ENCODE measurements around the gene PECR.

PECR gene

DNA sequence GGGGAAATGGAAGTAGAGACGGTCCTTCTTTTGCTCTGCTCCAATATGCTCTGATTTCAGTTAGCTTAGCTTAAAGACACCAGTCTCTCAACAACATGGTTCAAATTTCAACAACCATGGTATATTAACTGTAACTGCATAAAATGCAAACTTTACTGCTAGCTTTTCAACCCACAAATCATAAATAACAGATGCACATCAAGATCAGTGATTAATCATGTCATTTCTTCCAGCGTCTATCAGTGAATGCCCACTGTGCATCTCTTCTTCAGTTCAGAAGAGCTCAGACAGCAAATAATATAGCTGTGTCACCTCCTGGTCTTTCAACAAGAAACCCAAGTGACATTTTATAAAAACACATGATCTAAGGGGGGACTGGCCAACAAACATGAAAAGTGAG lies 12.6 kb downstream of the PECR start:
- DNase-seq: no peak

- DNase-seq: no peak
Observed at GRCh38 chr2:216066230-216066629, 15.4 kb downstream of the PECR start.

- no peak for DNase-seq
Observed at GRCh38 chr2:216064665-216065064, 16.9 kb downstream of the PECR start.

DNA sequence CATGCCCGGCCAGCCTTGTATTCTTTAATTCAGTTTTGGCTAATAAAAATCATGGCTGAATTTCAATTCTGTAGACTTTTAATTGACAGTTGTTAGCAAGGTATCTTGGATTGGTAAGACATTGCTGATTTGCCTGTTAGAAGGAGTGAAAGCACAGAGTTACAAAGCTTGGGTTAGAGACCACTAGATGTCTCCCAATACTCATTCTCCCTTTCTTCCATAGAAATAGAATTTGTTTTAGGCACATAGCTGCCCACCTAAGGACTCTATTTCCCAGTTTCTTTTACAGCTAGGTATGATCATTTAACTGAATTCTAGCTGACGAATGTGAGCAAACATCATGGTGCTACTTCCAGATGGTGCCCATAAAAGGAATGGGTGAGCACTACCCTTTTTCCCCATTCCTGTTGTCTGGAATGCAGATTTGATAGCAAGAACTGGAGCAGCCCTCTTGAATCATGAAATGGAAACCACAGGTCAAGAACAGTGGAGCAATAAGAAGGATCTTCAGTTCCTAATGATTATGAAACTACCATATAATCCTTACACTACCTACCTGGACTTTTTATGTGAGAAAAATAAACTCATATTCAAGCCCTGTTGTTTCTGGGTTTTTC lies 17.5 kb downstream of the PECR start:
- no peak for DNase-seq

DNA sequence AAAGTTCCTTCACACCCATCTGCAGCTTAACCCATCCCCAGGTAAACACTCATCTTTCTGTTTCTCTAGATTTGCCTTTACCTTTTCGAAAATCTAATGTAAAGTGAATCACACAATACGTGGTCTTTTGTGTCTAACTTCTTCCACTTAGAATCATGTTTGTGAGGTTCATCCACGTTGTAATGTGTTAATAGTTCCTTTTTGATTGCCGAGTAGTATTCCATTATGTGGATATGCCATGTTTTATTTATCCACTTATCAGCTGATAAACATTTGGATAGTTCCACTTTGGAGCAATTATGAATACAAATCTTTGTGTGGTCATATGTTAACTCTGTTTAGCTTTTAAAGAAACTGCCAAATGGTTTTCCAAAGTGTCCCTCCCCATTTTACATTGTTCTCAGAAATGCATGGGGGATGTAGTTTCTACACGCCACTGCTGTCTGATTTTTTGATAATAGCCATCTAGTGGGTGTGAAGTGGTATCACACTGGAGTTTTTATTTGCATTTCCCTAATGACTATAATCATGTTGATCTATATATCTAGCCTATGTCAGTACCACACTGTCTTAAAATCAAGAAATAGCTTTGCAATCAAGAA lies 22.3 kb downstream of the PECR start:
- no peak for DNase-seq

DNA sequence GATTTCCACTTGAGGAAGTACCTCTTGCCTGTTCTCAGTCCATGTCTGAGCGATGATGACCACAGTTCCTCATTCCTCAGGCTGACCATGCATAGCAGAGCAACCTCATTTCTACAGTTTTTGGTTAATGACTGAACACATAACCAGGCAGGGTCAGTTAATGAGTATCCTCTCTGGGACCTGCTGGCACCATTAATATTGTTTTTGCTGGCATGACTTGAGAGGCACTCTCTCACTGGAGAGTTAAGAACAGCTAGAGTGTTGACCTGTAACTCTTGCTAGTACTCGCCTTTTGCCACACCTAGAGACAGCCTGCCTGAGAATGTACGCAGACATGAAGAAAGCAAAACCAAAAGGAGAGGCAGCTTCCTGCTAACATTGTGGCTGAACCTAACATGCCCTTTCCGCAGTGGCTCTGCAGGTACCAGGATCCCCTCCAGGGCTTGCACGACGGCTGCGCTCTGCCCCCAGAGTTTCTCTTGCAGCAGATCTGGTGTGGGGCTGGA lies 23.9 kb downstream of the PECR start:
- peak; percentile 50 for DNase-seq

DNA sequence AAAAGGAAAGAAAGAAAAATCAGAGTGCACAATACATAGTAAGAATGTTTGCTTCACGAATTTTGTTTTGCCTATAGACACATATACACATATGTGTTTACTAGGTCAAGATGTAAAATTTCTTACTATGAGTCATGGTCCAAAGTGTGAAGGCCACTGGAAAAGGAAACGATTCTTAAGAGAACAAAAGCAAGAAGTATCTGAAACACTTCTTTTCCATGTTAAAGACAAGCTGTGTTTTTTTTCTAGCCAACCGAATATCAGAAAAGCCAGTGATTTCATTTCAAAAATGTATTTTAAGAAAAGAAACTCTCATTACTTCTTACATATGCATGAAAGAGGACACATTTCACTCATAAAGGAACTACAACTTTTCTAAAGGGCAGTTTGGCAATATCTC lies 24.9 kb downstream of the PECR start:
- DNase-seq: no peak

GRCh38 chr2:216055680-216056079 lies 25.9 kb downstream of the PECR start:
- DNase-seq: no peak

- DNase-seq: no peak
Observed at GRCh38 chr2:216052420-216052819, 29.2 kb downstream of the PECR start.

DNA sequence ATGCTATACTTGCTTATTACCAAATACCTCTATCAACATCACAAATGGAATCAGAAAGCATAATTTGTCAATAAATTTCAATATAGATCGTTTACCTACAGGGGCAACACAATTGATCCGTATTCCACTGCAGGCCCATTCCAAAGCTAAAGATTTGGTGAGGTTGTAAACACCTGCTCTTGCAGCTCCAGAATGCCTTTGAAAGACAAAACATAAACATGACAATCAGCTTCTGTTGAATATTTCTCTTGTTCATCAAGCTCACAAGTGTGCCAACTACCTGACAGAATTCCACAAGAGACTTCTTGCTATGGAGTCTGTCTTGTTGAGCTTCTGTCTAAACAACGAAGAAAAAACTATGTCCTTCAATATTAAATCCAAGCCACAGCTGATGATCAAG lies 30.3 kb downstream of the PECR start:
- no peak for DNase-seq

GRCh38 chr2:216049452-216049851 lies 32.2 kb downstream of the PECR start:
- DNase-seq: no peak

DNA sequence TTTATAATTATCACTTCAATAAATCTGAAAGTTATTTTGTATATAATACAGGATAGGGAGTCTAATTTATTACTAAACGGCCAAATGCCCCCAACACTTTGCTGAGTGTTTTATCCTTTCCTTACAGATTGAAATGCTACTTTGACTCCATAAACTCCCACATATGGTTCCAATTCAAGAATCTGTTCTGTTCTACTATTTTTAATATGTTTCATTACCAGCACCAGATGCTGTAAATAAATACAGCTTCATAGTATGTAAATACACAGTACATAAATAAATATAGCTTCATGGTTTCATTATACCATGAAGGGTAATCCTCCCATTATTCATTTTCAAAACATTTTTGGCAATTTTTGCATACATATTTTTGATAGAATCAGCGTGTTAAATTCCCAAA lies 34.2 kb downstream of the PECR start:
- no peak for DNase-seq

DNA sequence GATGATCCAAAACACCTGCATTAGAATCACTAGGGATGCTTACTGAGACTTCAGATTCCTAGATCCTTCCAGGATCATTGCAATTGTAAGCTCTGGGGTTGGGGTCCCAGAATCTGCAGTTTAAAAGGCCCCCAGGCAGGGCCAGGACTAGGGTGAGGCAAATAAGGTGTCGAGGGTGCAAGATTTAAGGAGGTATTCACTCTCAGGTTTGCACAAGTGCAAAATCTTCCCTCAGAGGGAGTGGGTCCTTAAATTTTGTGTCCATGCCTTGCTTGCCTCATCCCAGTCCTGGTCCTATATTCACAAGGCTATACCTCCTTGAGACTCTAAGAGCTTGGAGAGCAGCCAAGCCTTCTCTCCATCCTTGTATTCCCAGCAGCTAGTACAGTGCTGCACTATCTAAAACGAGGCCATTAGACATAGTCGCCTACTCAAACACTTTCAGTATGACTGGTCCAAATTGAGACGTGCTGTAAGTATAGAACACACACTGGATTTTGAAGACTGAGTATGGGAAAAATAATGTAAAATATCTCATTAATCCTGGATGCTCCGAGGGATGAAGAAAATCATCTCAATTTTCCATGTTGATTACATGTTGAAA lies 36.6 kb downstream of the PECR start:
- DNase-seq: no peak

GRCh38 chr2:216043949-216044348 lies 37.7 kb downstream of the PECR start:
- DNase-seq: no peak

GRCh38 chr2:216041438-216041837 lies 40.2 kb downstream of the PECR start:
- no peak for DNase-seq

DNA sequence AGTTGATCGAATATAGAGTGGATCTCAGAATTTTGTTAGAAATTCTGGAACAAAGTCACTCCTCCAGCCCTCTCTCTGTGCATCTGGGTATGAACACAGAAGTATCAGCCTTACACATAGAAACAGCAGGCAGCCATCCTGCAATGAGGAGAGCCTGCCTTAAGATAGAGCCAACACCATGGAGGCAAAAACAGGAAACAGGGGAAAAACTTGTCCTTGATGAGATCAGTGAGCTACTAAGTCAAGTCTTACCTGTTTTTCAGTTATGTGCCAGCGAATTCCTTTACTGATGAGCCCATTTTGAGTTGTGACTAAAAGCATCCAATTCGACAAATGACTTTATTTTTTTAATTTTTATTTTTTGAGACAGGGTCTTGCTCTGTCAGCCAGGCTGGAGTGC lies 41.7 kb downstream of the PECR start:
- no peak for DNase-seq

- DNase-seq: peak; percentile 80
Observed at GRCh38 chr2:216034065-216034464, 47.5 kb downstream of the PECR start.

GRCh38 chr2:216033403-216033802 lies 48.2 kb downstream of the PECR start:
- DNase-seq: no peak

GRCh38 chr2:216031960-216032689 lies 49.5 kb downstream of the PECR start:
- DNase-seq: no peak

GRCh38 chr2:216030216-216030615 lies 51.4 kb downstream of the PECR start:
- no peak for DNase-seq

DNA sequence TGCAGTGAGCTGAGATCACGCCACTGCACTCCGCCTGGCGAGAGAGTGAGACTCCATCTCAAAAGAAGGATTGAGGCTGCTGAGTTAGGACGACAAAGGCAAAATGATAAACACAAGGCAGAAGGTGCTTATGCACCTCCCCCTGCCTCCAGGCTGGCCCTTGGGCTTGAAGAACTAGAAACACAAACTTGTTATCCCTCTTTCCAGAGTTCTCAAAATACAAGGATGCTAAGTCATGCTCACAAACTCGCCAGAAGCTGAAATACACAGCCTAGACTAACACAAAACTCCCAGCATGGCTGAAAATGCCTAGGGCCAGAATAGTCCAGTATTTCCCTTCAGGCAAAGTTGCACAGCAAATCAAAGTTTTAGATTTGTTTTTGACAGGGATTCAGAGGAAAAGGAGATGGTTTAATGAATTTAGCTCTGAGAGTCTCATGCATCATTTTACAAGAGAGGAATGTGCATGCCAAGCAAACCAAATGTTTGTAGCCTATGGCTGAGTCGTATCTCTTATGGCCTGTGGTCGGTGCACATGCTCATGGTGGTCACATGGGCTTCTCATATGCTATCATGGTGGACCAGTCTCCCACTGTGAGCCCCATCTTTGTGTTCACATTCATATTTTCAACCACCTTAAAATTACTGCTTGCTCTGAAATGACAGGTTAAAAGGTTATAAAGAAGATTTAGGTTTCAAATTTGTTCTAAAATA lies 52.0 kb downstream of the PECR start:
- DNase-seq: no peak

- no peak for DNase-seq
Observed at GRCh38 chr2:216024779-216025336, 56.8 kb downstream of the PECR start.

Data from stimulated activated CD4-positive, alpha-beta T cell treated with anti-CD3 and anti-CD28 coated beads, Interleukin-4, amount 100 ng/mL, for 1 hour (primary cell).